IgD-negative memory B cell (primary cell): ENCODE data around the gene PLPP4. TPM values are rescaled to one million over a fixed set of nuclear protein-coding genes. Genes with fewer than 3 reads are reported as not detected.

ENCODE experiments used
- H3K27ac Mint-ChIP-seq, 3 donors: one replicate each; pipeline ENCODE4 v1.8.0; 2020 to 2022; ENCODE audit warnings: mild to moderate bottlenecking in 3 of 3, mixed read lengths in 3 of 3, moderate library complexity in 1 of 3
- H3K27me3 Mint-ChIP-seq: one replicate; pipeline ENCODE4 v1.8.0; 2021; ENCODE audit warnings: mixed read lengths
- H3K36me3 Mint-ChIP-seq: one replicate; pipeline ENCODE4 v1.8.0; 2020; ENCODE audit warnings: mild to moderate bottlenecking, mixed read lengths
- H3K4me1 Mint-ChIP-seq, 3 donors: one replicate each; pipeline ENCODE4 v1.8.0; 2020 to 2022; ENCODE audit warnings: mixed read lengths in 3 of 3, mild to moderate bottlenecking in 1 of 3
- H3K4me3 Mint-ChIP-seq, 4 donors: one replicate each; pipeline ENCODE4 v1.8.0; 2020 to 2022; ENCODE audit warnings: mild to moderate bottlenecking in 4 of 4, mixed read lengths in 4 of 4, moderate library complexity in 3 of 4
- H3K9me3 Mint-ChIP-seq, 3 donors: one replicate each; pipeline ENCODE4 v1.8.0; 2020 to 2021; ENCODE audit warnings: mixed read lengths in 3 of 3, mild to moderate bottlenecking in 1 of 3
- polyA plus RNA-seq: library from polyadenylated mRNA; unstranded; fragments of 300-500 nt; fragmentation: Illumina TruSeq; gene quantifications from one replicate; pipeline ENCODE4 v1.2.3, GENCODE V29; 2021

PLPP4 gene
- polyA plus RNA-seq = not detected

- Mint-ChIP-seq H3K27me3 (peaks cover 39% of the 10 kb centered on the region), H3K36me3 (no peaks in the 10 kb centered on the region), H3K4me3 (peak within 1 kb of the TSS in 3 of 4 donors; percentile 44 to 65 (median 52)), H3K9me3 (peaks cover 0 to 4% (median 3%) of the 10 kb centered on the region in 3 donors), H3K4me1 (peaks cover 0 to 4% (median 2%) of the 10 kb centered on the region in 3 donors), H3K27ac (no peak within 1 kb of the TSS)
Observed at GRCh38 chr10:120456626-120457430, at the start of gene PLPP4. Gene PLPP4, plus strand, starts transcription at chr10:120457227. Its CDS starts 79 bp downstream, at chr10:120457306.

DNA sequence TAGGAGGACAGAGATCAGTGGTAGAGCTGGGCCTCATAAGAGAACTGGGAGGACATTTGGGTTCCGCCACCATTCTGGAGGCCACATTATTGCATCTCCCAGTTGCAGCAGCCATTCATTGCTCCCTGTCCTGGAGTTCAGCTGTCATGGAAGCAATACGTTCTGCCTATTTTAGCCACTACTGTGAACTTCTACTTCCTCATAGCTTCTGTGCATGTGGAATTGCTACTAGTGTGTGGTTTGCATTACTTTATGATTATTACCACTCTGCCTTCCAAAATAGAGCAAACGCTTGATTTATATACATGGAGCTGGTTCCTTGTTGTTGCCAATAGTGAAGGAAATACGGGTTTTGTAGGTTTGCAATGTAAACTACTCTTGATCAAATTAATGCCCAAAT, 47.2 kb upstream of the PLPP4 start:
- Mint-ChIP-seq H3K9me3 (peaks cover 0 to 4% (median 1%) of the 10 kb centered on the region in 3 donors), H3K27ac (no peak overlapping the region), H3K27me3 (peaks cover 6% of the 10 kb centered on the region), H3K36me3 (no peaks in the 10 kb centered on the region), H3K4me1 (no peaks in the 10 kb centered on the region), H3K4me3 (no peak overlapping the region)

- Mint-ChIP-seq H3K36me3 (no peaks in the 10 kb centered on the region), H3K4me1 (no peaks in the 10 kb centered on the region), H3K4me3 (no peak overlapping the region), H3K9me3 (peaks cover 0 to 7% (median 0%) of the 10 kb centered on the region in 3 donors), H3K27ac (no peak overlapping the region), H3K27me3 (peaks cover 4% of the 10 kb centered on the region)
Observed at GRCh38 chr10:120414946-120415345, 42.1 kb upstream of the PLPP4 start.

- Mint-ChIP-seq H3K9me3 (peaks cover 0 to 7% (median 0%) of the 10 kb centered on the region in 3 donors), H3K4me3 (no peak overlapping the region), H3K27ac (peak overlapping the region in 1 of 3 donors; percentile 33), H3K4me1 (peaks cover 0 to 2% (median 0%) of the 10 kb centered on the region in 3 donors), H3K36me3 (no peaks in the 10 kb centered on the region), H3K27me3 (peaks cover 2% of the 10 kb centered on the region)
Observed at GRCh38 chr10:120415709-120416330, 41.2 kb upstream of the PLPP4 start.

GRCh38 chr10:120420421-120420820, 36.6 kb upstream of the PLPP4 start:
- H3K4me3 Mint-ChIP-seq = no peak overlapping the region
- H3K4me1 Mint-ChIP-seq = peaks cover 0 to 2% (median 0%) of the 10 kb centered on the region in 3 donors
- H3K9me3 Mint-ChIP-seq = peaks cover 0 to 1% (median 0%) of the 10 kb centered on the region in 3 donors
- no peaks in the 10 kb centered on the region for H3K36me3 Mint-ChIP-seq
- H3K27ac Mint-ChIP-seq = no peak overlapping the region
- peaks cover 2% of the 10 kb centered on the region for H3K27me3 Mint-ChIP-seq

GRCh38 chr10:120421250-120421649, 35.8 kb upstream of the PLPP4 start:
- H3K27me3 Mint-ChIP-seq = peaks cover 4% of the 10 kb centered on the region
- H3K27ac Mint-ChIP-seq = no peak overlapping the region
- peaks cover 0 to 2% (median 0%) of the 10 kb centered on the region in 3 donors for H3K4me1 Mint-ChIP-seq
- H3K4me3 Mint-ChIP-seq = no peak overlapping the region
- H3K36me3 Mint-ChIP-seq = no peaks in the 10 kb centered on the region
- H3K9me3 Mint-ChIP-seq = peaks cover 0 to 1% (median 0%) of the 10 kb centered on the region in 3 donors

DNA sequence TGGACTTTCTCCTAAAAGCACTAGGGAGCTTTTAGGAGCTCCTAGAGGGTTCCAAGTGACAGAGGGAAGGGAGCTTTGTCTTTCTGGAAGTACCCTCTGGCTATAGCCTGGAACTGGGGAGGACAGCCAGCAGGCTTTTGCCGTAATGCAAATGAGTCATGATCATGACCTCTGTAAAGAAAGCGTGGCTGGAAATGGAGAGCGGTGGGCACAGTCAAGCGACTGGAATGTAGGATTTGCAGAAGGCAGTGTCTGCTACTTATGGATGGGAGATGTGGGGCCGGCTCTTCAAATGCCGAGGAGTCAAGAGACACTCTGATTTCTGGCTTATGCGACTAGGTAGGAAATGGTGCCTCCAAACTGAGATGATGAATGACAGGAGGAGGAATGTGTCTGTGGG, 34.6 kb upstream of the PLPP4 start:
- Mint-ChIP-seq H3K27me3 (peaks cover 7% of the 10 kb centered on the region), H3K4me1 (peaks cover 0 to 2% (median 0%) of the 10 kb centered on the region in 3 donors), H3K27ac (no peak overlapping the region), H3K9me3 (peaks cover 0 to 1% (median 0%) of the 10 kb centered on the region in 3 donors), H3K4me3 (no peak overlapping the region), H3K36me3 (no peaks in the 10 kb centered on the region)

DNA sequence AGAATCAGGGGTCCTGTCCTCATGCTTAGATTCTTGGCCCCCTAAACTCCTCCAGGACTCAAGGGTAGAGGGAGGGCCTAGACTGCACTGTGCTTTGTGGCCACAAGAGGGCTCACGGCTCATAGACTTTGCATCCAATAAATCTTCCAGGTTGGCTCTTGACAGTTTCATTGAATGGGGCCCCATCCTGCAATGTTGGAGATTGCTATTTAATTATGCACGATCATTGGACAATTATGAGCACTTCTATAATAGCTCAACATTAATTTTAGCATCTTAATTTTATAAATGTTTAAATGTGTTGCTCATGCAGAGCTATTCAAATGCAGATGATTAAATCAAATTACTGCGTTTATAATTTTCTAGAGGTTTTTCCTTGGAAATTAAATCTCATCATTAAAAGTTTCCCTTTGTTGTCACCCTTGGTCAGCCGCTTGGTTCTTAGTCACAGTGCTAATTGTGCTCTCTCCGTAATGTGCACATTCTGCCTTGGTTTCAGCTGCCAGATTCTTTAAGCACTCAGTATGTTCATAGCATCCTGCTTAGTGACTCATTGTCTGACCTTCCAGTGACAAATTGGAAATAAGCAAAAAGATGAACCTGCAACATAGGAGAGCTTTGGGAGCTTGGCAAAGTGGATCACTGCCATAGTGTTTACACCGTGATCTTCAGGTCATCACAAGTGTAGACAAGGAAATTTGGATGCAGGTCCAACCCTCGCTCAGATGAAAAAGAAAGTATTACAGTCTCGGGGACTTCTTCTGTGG, 33.4 kb upstream of the PLPP4 start:
- Mint-ChIP-seq H3K36me3 (no peaks in the 10 kb centered on the region), H3K27me3 (peaks cover 7% of the 10 kb centered on the region), H3K27ac (no peak overlapping the region)

GRCh38 chr10:120424198-120424464, 32.9 kb upstream of the PLPP4 start:
- Mint-ChIP-seq H3K36me3 (no peaks in the 10 kb centered on the region), H3K4me3 (no peak overlapping the region), H3K4me1 (peaks cover 0 to 2% (median 0%) of the 10 kb centered on the region in 3 donors), H3K9me3 (peaks cover 0 to 1% (median 0%) of the 10 kb centered on the region in 3 donors), H3K27me3 (peaks cover 8% of the 10 kb centered on the region), H3K27ac (no peak overlapping the region)

More for the DNA sequence above, 33.4 kb upstream of the PLPP4 start:
- Mint-ChIP-seq H3K4me3 (no peak overlapping the region), H3K4me1 (peaks cover 0 to 2% (median 0%) of the 10 kb centered on the region in 3 donors), H3K9me3 (peaks cover 0 to 1% (median 0%) of the 10 kb centered on the region in 3 donors)

DNA sequence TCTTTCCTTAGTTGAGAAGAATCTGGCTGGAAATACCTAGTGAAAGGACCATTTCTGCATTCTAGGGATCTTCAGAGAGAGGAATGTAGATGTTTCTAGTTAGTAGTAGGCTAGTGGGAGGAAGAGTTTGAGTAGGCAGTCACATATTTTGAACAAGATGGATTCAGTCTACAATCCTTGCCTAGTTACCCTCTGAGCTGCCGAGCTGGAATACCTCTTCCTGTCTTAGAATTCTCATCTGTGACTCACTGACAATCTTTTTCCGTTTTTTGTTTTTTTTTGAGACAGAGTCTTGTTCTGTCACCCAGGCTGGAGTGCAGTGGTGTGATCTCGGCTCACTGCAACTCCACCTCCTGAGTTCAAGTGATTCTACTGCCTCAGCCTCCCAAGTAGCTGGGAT, 30.7 kb upstream of the PLPP4 start:
- peaks cover 0 to 1% (median 0%) of the 10 kb centered on the region in 3 donors for H3K9me3 Mint-ChIP-seq
- H3K4me3 Mint-ChIP-seq = no peak overlapping the region
- no peaks in the 10 kb centered on the region for H3K36me3 Mint-ChIP-seq
- no peaks in the 10 kb centered on the region for H3K4me1 Mint-ChIP-seq
- H3K27me3 Mint-ChIP-seq = peaks cover 11% of the 10 kb centered on the region
- H3K27ac Mint-ChIP-seq = no peak overlapping the region

GRCh38 chr10:120428754-120429153, 28.3 kb upstream of the PLPP4 start:
- Mint-ChIP-seq H3K27ac (no peak overlapping the region), H3K27me3 (peaks cover 19% of the 10 kb centered on the region), H3K4me1 (no peaks in the 10 kb centered on the region), H3K4me3 (no peak overlapping the region), H3K36me3 (no peaks in the 10 kb centered on the region), H3K9me3 (peaks cover 0 to 1% (median 0%) of the 10 kb centered on the region in 3 donors)

DNA sequence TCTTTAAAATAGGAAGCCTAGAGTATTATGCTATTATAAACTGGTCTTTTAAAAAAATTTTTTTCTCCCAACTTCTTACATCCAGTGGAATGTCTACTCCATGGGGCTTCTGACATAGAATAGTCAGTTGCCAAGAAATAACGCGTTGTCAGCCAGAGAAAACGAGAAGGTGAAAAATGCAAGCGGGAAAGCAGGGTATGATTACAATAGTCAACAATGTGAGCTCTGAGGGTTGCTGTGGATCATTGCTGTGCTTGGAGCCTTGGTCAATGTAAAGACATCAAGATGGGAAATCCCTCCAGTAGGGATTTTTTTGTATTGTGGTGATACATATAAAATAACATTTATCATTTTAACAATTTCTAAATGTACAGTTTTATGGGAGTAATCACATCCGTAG, 27.6 kb upstream of the PLPP4 start:
- H3K9me3 Mint-ChIP-seq = peaks cover 0 to 1% (median 0%) of the 10 kb centered on the region in 3 donors
- peaks cover 18% of the 10 kb centered on the region for H3K27me3 Mint-ChIP-seq
- H3K4me1 Mint-ChIP-seq = no peaks in the 10 kb centered on the region
- no peak overlapping the region for H3K4me3 Mint-ChIP-seq
- H3K36me3 Mint-ChIP-seq = no peaks in the 10 kb centered on the region
- H3K27ac Mint-ChIP-seq = no peak overlapping the region

- Mint-ChIP-seq H3K27ac (peak overlapping the region in 1 of 3 donors; percentile 6), H3K4me1 (no peaks in the 10 kb centered on the region), H3K4me3 (no peak overlapping the region), H3K9me3 (no peaks in the 10 kb centered on the region), H3K36me3 (no peaks in the 10 kb centered on the region), H3K27me3 (peaks cover 18% of the 10 kb centered on the region)
Observed at GRCh38 chr10:120431251-120431651, 25.8 kb upstream of the PLPP4 start.

GRCh38 chr10:120432209-120432608, 24.8 kb upstream of the PLPP4 start:
- no peak overlapping the region for H3K4me3 Mint-ChIP-seq
- H3K36me3 Mint-ChIP-seq = peaks cover 3% of the 10 kb centered on the region
- no peaks in the 10 kb centered on the region for H3K9me3 Mint-ChIP-seq
- no peaks in the 10 kb centered on the region for H3K4me1 Mint-ChIP-seq
- peaks cover 20% of the 10 kb centered on the region for H3K27me3 Mint-ChIP-seq
- H3K27ac Mint-ChIP-seq = no peak overlapping the region

DNA sequence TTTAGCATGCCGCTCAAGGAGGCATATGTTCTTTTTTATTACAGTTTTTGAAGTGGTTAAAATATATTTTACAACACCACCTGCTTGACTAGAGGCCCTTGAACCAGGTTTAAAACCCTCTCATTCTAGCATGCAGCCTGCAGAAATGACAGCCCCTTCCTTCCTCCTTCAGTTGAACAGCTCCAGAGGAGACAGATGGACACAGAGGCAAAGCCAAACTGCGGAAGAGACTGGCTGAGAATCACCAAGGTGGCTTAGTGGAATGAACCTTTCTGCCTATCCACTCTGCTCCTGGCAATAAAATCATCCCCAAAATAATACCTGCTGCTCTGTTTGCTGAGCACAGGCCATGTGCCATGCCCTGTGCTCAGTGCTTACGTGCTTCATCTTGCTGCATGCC, 23.9 kb upstream of the PLPP4 start:
- Mint-ChIP-seq H3K9me3 (no peaks in the 10 kb centered on the region), H3K4me3 (no peak overlapping the region), H3K27me3 (peaks cover 20% of the 10 kb centered on the region), H3K4me1 (no peaks in the 10 kb centered on the region), H3K27ac (no peak overlapping the region), H3K36me3 (peaks cover 3% of the 10 kb centered on the region)
